ENCODE measurements around the gene PLN.

PLN gene

GRCh38 chr6:118559659-118560058, 11.6 kb downstream of the PLN start:
- H3K4me3 ChIP-seq (ENCODE audit: low read depth, low read length), result no peak overlapping the region
- H3K9ac ChIP-seq, result no peak overlapping the region
- H3K4me1 ChIP-seq, result no peaks in the 10 kb centered on the region
- H3K79me2 ChIP-seq, result peaks cover 11% of the 10 kb centered on the region
- no peaks in the 10 kb centered on the region for H3K27me3 ChIP-seq (ENCODE audit: control insufficient read depth, insufficient read depth, low read length)
- TF ChIP-seq CTCF (IDR thresholded peaks at IDR 0.05), result no peak
- no peak overlapping the region for H2AFZ ChIP-seq
- no peak overlapping the region for H3K27ac ChIP-seq
- no peaks in the 10 kb centered on the region for H3K9me3 ChIP-seq (ENCODE audit: control insufficient read depth, low read length)
- no peak overlapping the region for H3K4me2 ChIP-seq (ENCODE audit: low read length)
- H3K36me3 ChIP-seq (ENCODE audit: control insufficient read depth, insufficient read depth, low read length), result no peaks in the 10 kb centered on the region

GRCh38 chr6:118562248-118562647, 14.2 kb downstream of the PLN start:
- Histone ChIP-seq H3K79me2 (peaks cover 18% of the 10 kb centered on the region), H3K4me2 (ENCODE audit: low read length) (no peak overlapping the region), H3K27me3 (ENCODE audit: control insufficient read depth, insufficient read depth, low read length) (no peaks in the 10 kb centered on the region), H3K9ac (no peak overlapping the region), H2AFZ (no peak overlapping the region), H3K4me1 (peaks cover 4% of the 10 kb centered on the region), H3K36me3 (ENCODE audit: control insufficient read depth, insufficient read depth, low read length) (no peaks in the 10 kb centered on the region), H3K27ac (no peak overlapping the region), H3K4me3 (ENCODE audit: low read depth, low read length) (no peak overlapping the region), H3K9me3 (ENCODE audit: control insufficient read depth, low read length) (no peaks in the 10 kb centered on the region)
- no peak for TF ChIP-seq CTCF (IDR thresholded peaks at IDR 0.05)

GRCh38 chr6:118562959-118563358, 14.9 kb downstream of the PLN start:
- Histone ChIP-seq H3K4me3 (ENCODE audit: low read depth, low read length) (no peak overlapping the region), H3K79me2 (peaks cover 11% of the 10 kb centered on the region), H2AFZ (no peak overlapping the region), H3K9me3 (ENCODE audit: control insufficient read depth, low read length) (no peaks in the 10 kb centered on the region), H3K4me2 (ENCODE audit: low read length) (no peak overlapping the region), H3K27ac (no peak overlapping the region), H3K9ac (no peak overlapping the region), H3K27me3 (ENCODE audit: control insufficient read depth, insufficient read depth, low read length) (no peaks in the 10 kb centered on the region), H3K4me1 (peaks cover 4% of the 10 kb centered on the region), H3K36me3 (ENCODE audit: control insufficient read depth, insufficient read depth, low read length) (no peaks in the 10 kb centered on the region)
- no peak for TF ChIP-seq CTCF (IDR thresholded peaks at IDR 0.05)

GRCh38 chr6:118565311-118565960, 17.3 kb downstream of the PLN start:
- no peaks in the 10 kb centered on the region for H3K9me3 ChIP-seq (ENCODE audit: control insufficient read depth, low read length)
- H3K27me3 ChIP-seq (ENCODE audit: control insufficient read depth, insufficient read depth, low read length), result no peaks in the 10 kb centered on the region
- H3K4me1 ChIP-seq, result peaks cover 8% of the 10 kb centered on the region
- TF ChIP-seq CTCF (IDR thresholded peaks at IDR 0.05), result peak; percentile 53
- no peak overlapping the region for H3K9ac ChIP-seq
- H3K27ac ChIP-seq, result no peak overlapping the region
- no peak overlapping the region for H3K4me2 ChIP-seq (ENCODE audit: low read length)
- peaks cover 9% of the 10 kb centered on the region for H3K79me2 ChIP-seq
- H3K4me3 ChIP-seq (ENCODE audit: low read depth, low read length), result no peak overlapping the region
- no peak overlapping the region for H2AFZ ChIP-seq
- no peaks in the 10 kb centered on the region for H3K36me3 ChIP-seq (ENCODE audit: control insufficient read depth, insufficient read depth, low read length)

GRCh38 chr6:118567974-118568373, 19.9 kb downstream of the PLN start:
- no peak overlapping the region for H3K9ac ChIP-seq

More at GRCh38 chr6:118567974-118568373, 19.9 kb downstream of the PLN start:
- H2AFZ ChIP-seq, result no peak overlapping the region
- no peak for TF ChIP-seq CTCF (IDR thresholded peaks at IDR 0.05)
- H3K9me3 ChIP-seq (ENCODE audit: control insufficient read depth, low read length), result no peaks in the 10 kb centered on the region
- no peaks in the 10 kb centered on the region for H3K27me3 ChIP-seq (ENCODE audit: control insufficient read depth, insufficient read depth, low read length)
- peaks cover 14% of the 10 kb centered on the region for H3K79me2 ChIP-seq
- no peak overlapping the region for H3K4me2 ChIP-seq (ENCODE audit: low read length)
- no peak overlapping the region for H3K4me3 ChIP-seq (ENCODE audit: low read depth, low read length)
- no peak overlapping the region for H3K27ac ChIP-seq
- peaks cover 14% of the 10 kb centered on the region for H3K4me1 ChIP-seq
- H3K36me3 ChIP-seq (ENCODE audit: control insufficient read depth, insufficient read depth, low read length), result no peaks in the 10 kb centered on the region

Measured in parathyroid adenoma (tissue), 2 donors.